Measurements from ENCODE around the gene PSTPIP2.

Gene PSTPIP2

GRCh38 chr18:46053368-46054095 is 18.5 kb downstream of the PSTPIP2 start:
- TF ChIP-seq FOXP2 (optimal IDR thresholded peaks at IDR 0.05; ENCODE audit: borderline replicate concordance, extremely low read depth, extremely low read length, insufficient read depth) (no peak), SIN3A (IDR thresholded peaks at IDR 0.05; ENCODE audit: borderline replicate concordance, insufficient read depth, low read length) (no peak), REST (IDR thresholded peaks at IDR 0.05; ENCODE audit: insufficient read depth in 1 of 2, low read depth in 2 of 2, low read length in 2 of 2) (no peak), POLR2AphosphoS5 (IDR thresholded peaks at IDR 0.05; ENCODE audit: low read depth, low read length) (no peak), TAF1 (IDR thresholded peaks at IDR 0.05; ENCODE audit: borderline replicate concordance, insufficient read depth, low read length) (no peak)

GRCh38 chr18:46051731-46052461 is 20.2 kb downstream of the PSTPIP2 start:
- no peak for TF ChIP-seq FOXP2 (optimal IDR thresholded peaks at IDR 0.05; ENCODE audit: borderline replicate concordance, extremely low read depth, extremely low read length, insufficient read depth)
- TF ChIP-seq POLR2AphosphoS5 (IDR thresholded peaks at IDR 0.05; ENCODE audit: low read depth, low read length) = no peak
- no peak for TF ChIP-seq REST (IDR thresholded peaks at IDR 0.05; ENCODE audit: insufficient read depth in 1 of 2, low read depth in 2 of 2, low read length in 2 of 2)
- no peak for TF ChIP-seq SIN3A (IDR thresholded peaks at IDR 0.05; ENCODE audit: borderline replicate concordance, insufficient read depth, low read length)
- no peak for TF ChIP-seq TAF1 (IDR thresholded peaks at IDR 0.05; ENCODE audit: borderline replicate concordance, insufficient read depth, low read length)

- TF ChIP-seq POLR2AphosphoS5 (IDR thresholded peaks at IDR 0.05; ENCODE audit: low read depth, low read length) = no peak
- TF ChIP-seq FOXP2 (optimal IDR thresholded peaks at IDR 0.05; ENCODE audit: borderline replicate concordance, extremely low read depth, extremely low read length, insufficient read depth) = no peak
- TF ChIP-seq SIN3A (IDR thresholded peaks at IDR 0.05; ENCODE audit: borderline replicate concordance, insufficient read depth, low read length) = no peak
- no peak for TF ChIP-seq TAF1 (IDR thresholded peaks at IDR 0.05; ENCODE audit: borderline replicate concordance, insufficient read depth, low read length)
- no peak for TF ChIP-seq REST (IDR thresholded peaks at IDR 0.05; ENCODE audit: insufficient read depth in 1 of 2, low read depth in 2 of 2, low read length in 2 of 2)
Observed at GRCh38 chr18:46050268-46050667, 21.8 kb downstream of the PSTPIP2 start.

GRCh38 chr18:46048641-46049040 is 23.4 kb downstream of the PSTPIP2 start:
- TF ChIP-seq POLR2AphosphoS5 (IDR thresholded peaks at IDR 0.05; ENCODE audit: low read depth, low read length) (no peak), SIN3A (IDR thresholded peaks at IDR 0.05; ENCODE audit: borderline replicate concordance, insufficient read depth, low read length) (no peak)

- TF ChIP-seq POLR2AphosphoS5 (IDR thresholded peaks at IDR 0.05; ENCODE audit: low read depth, low read length) (no peak), TAF1 (IDR thresholded peaks at IDR 0.05; ENCODE audit: borderline replicate concordance, insufficient read depth, low read length) (no peak), REST (IDR thresholded peaks at IDR 0.05; ENCODE audit: insufficient read depth in 1 of 2, low read depth in 2 of 2, low read length in 2 of 2) (no peak), FOXP2 (optimal IDR thresholded peaks at IDR 0.05; ENCODE audit: borderline replicate concordance, extremely low read depth, extremely low read length, insufficient read depth) (no peak), SIN3A (IDR thresholded peaks at IDR 0.05; ENCODE audit: borderline replicate concordance, insufficient read depth, low read length) (no peak)
Observed at GRCh38 chr18:46046688-46047087, 25.4 kb downstream of the PSTPIP2 start.
